Smooth muscle cell (in vitro differentiated cells): ENCODE data around the gene RGS11. TPM values are rescaled to one million over a fixed set of nuclear protein-coding genes. Genes with fewer than 3 reads are reported as not detected.

ENCODE experiments used
- DNase-seq: peaks from one replicate; lab custom pipeline; 2025; ENCODE audit not compliant: unreplicated experiment; lab: John Stamatoyannopoulos, UW
- H2AFZ ChIP-seq: fragments of 200-600 bp; sonication (generic); 2 replicates; pipeline ENCODE4 v1.6.0; 2016; ENCODE audit warnings: antibody characterized with exemption, low read depth, mild to moderate bottlenecking
- H3F3A ChIP-seq: fragments of 200-600 bp; sonication (generic); 2 replicates; pipeline ENCODE4 v1.6.0; 2017; ENCODE audit warnings: antibody characterized with exemption, low read depth
- H3K27ac ChIP-seq: fragments of 200-600 bp; sonication (generic); 2 replicates; pipeline ENCODE4 v1.5.1; 2016; ENCODE audit warnings: low read depth, mild to moderate bottlenecking
- H3K27me3 ChIP-seq: fragments of 200-600 bp; sonication (generic); 2 replicates; pipeline ENCODE4 v1.6.1; 2016; ENCODE audit warnings: low read depth, mild to moderate bottlenecking
- H3K36me3 ChIP-seq: fragments of 200-600 bp; sonication (generic); 2 replicates; pipeline ENCODE4 v1.5.1; 2016; ENCODE audit warnings: low read depth
- H3K4me1 ChIP-seq: fragments of 200-600 bp; sonication (generic); 2 replicates; pipeline ENCODE4 v1.5.1; 2016; ENCODE audit warnings: low read depth
- H3K4me2 ChIP-seq: fragments of 200-600 bp; sonication (generic); 2 replicates; pipeline ENCODE4 v1.6.0; 2016; ENCODE audit warnings: mild to moderate bottlenecking
- H3K4me3 ChIP-seq: fragments of 200-600 bp; sonication (generic); 2 replicates; pipeline ENCODE4 v1.5.1; 2016; ENCODE audit warnings: mild to moderate bottlenecking
- H3K79me2 ChIP-seq: fragments of 200-600 bp; sonication (generic); 2 replicates; pipeline ENCODE4 v1.6.0; 2016; ENCODE audit warnings: low read depth, mild to moderate bottlenecking
- H3K9ac ChIP-seq: fragments of 200-600 bp; sonication (generic); 2 replicates; pipeline ENCODE4 v1.6.0; 2016; ENCODE audit warnings: low read depth
- H3K9me3 ChIP-seq: fragments of 200-600 bp; sonication (generic); replicated peaks from 2 replicates; pipeline ENCODE4 v1.5.1; 2016; ENCODE audit warnings: low read depth
- H4K20me1 ChIP-seq: fragments of 200-600 bp; sonication (generic); 2 replicates; pipeline ENCODE4 v1.6.0; 2016; ENCODE audit warnings: low read depth
- WGBS: methylation state at CpG from one replicate; pipeline ENCODE4 v1.1.7; 2016; ENCODE audit warnings: low lambda C conversion rate; 5-methylcytosine and 5-hydroxymethylcytosine counted together
- polyA plus RNA-seq: library from polyadenylated mRNA; unstranded; fragments of >200 nt; fragmentation: Nextera tagmentation; extraction: Ambion mirVana; gene quantifications from 2 replicates; pipeline ENCODE4 v1.2.1, GENCODE V29; 2016
- total RNA-seq: library from RNA; depleted of rRNA; stranded (reverse); fragments of >200 nt; gene quantifications from 2 replicates; pipeline ENCODE4 v1.2.3, GENCODE V29; 2014
- TF ChIP-seq, protein P1 (sequence below): fragments of 200-600 bp; sonication (generic); IDR thresholded peaks from 2 replicates; pipeline ENCODE4 v1.5.1; 2017; ENCODE audit warnings: borderline replicate concordance, mild to moderate bottlenecking, antibody characterized with exemption; ENCODE audit not compliant: insufficient read depth, poor library complexity, severe bottlenecking

RGS11 gene
- total and polyA plus RNA-seq, 2 experiments from 2014 or later, result 2.2 to 3.9 TPM

GRCh38 chr16:293043-293775, 17.5 kb upstream of the RGS11 start:
- TF ChIP-seq, protein P1, sequence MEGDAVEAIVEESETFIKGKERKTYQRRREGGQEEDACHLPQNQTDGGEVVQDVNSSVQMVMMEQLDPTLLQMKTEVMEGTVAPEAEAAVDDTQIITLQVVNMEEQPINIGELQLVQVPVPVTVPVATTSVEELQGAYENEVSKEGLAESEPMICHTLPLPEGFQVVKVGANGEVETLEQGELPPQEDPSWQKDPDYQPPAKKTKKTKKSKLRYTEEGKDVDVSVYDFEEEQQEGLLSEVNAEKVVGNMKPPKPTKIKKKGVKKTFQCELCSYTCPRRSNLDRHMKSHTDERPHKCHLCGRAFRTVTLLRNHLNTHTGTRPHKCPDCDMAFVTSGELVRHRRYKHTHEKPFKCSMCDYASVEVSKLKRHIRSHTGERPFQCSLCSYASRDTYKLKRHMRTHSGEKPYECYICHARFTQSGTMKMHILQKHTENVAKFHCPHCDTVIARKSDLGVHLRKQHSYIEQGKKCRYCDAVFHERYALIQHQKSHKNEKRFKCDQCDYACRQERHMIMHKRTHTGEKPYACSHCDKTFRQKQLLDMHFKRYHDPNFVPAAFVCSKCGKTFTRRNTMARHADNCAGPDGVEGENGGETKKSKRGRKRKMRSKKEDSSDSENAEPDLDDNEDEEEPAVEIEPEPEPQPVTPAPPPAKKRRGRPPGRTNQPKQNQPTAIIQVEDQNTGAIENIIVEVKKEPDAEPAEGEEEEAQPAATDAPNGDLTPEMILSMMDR, result no peak
- WGBS, result 94% methylated on average over 19 of the region's 32 CpGs
- no peak overlapping the region for H3K4me3 ChIP-seq
- no peak overlapping the region for H3K27ac ChIP-seq
- no peak overlapping the region for H2AFZ ChIP-seq
- H3K79me2 ChIP-seq, result no peaks in the 10 kb centered on the region
- no peaks in the 10 kb centered on the region for H3F3A ChIP-seq
- H3K36me3 ChIP-seq, result no peaks in the 10 kb centered on the region
- no peak overlapping the region for H3K4me2 ChIP-seq
- H3K27me3 ChIP-seq, result no peaks in the 10 kb centered on the region
- no peak for DNase-seq
- H3K4me1 ChIP-seq, result no peaks in the 10 kb centered on the region
- no peaks in the 10 kb centered on the region for H3K9me3 ChIP-seq
- no peak overlapping the region for H3K9ac ChIP-seq
- H4K20me1 ChIP-seq, result no peaks in the 10 kb centered on the region

DNA sequence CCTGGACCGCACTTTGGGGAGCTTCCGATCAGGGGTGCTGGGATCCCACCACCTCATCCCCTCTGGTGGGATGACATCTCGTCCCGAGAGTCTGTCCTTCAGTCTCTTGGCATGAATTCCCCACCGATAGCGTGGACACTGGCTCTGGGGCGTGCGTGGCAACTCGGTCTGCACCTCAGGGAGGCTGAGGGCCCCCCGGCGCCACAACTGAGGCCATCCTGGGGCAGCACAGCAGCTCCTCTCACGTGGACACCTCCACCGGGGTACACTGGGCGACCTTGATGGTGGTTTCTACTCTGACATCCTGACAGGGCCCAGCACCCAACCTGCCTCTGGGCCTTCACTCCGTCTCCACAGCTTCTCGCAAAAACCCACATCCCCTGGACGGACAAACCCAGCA, 15.8 kb upstream of the RGS11 start:
- H3K9me3 ChIP-seq, result no peaks in the 10 kb centered on the region

DNA sequence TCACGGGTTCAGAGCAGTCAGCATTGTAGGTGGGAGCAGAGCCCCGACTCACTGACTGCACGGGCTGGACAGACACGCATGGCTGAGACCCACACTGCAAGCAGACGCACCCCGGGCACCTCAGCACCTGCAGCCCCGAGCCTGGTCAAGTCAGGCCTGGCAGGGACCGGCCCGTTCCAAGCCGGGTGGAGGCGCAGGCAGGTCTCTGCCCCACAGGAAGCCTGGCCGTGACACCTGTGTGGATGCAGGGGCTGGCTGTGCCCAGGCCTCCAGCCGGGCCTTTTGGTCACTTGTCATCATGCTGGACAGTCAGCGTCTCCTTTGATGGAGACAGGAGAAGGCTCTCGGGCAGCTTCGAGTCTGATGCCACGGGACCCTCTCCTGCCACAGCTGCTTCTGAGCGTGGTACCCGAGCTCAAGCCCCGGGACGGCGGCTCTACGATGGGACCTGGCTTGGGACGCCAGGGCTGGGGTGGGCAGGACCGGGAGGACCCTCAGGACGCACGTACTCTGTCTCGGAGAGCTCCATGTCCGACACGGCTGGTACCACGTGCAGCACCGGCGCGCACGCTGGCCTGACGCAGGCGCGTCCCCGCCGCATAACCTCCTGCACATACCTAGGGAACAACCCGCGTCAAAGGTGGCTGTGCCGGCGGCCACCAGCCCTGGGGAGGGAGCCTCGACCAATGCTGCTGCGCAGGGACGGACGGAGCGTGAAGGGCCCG, 15.1 kb upstream of the RGS11 start:
- DNase-seq, result no peak
- H3K9ac ChIP-seq, result no peak overlapping the region
- no peaks in the 10 kb centered on the region for H3F3A ChIP-seq
- no peaks in the 10 kb centered on the region for H4K20me1 ChIP-seq
- WGBS, result 96% methylated on average over 34 of the region's 50 CpGs
- H3K79me2 ChIP-seq, result no peaks in the 10 kb centered on the region
- no peak overlapping the region for H3K4me2 ChIP-seq
- no peaks in the 10 kb centered on the region for H3K27me3 ChIP-seq
- H2AFZ ChIP-seq, result no peak overlapping the region
- no peak overlapping the region for H3K4me3 ChIP-seq
- H3K36me3 ChIP-seq, result no peaks in the 10 kb centered on the region
- no peaks in the 10 kb centered on the region for H3K9me3 ChIP-seq
- no peaks in the 10 kb centered on the region for H3K4me1 ChIP-seq
- TF ChIP-seq, protein P1, result no peak
- no peak overlapping the region for H3K27ac ChIP-seq

More for the DNA sequence above, 15.8 kb upstream of the RGS11 start:
- Histone ChIP-seq H2AFZ (no peak overlapping the region), H3K4me1 (no peaks in the 10 kb centered on the region), H3K27me3 (no peaks in the 10 kb centered on the region), H3K4me3 (no peak overlapping the region), H3K4me2 (no peak overlapping the region), H3K9ac (no peak overlapping the region), H3K27ac (no peak overlapping the region), H3K79me2 (no peaks in the 10 kb centered on the region), H4K20me1 (no peaks in the 10 kb centered on the region), H3F3A (no peaks in the 10 kb centered on the region), H3K36me3 (no peaks in the 10 kb centered on the region)
- WGBS, result 98% methylated on average over 17 of the region's 17 CpGs
- TF ChIP-seq, protein P1, result no peak
- DNase-seq, result no peak
